Glutamatergic neuron (in vitro differentiated cells): ENCODE measurements around the gene DMAC1. TPM values are rescaled to one million over a fixed set of nuclear protein-coding genes. Genes with fewer than 3 reads are reported as not detected.

ENCODE experiments used
- DNase-seq: peaks from one replicate; pipeline ENCODE4 v3.0.0; 2022
- H3K27ac Mint-ChIP-seq: one replicate; pipeline ENCODE4 v1.8.0; 2020; ENCODE audit warnings: mild to moderate bottlenecking, mixed read lengths, inconsistent platforms; ENCODE audit not compliant: unreplicated experiment
- H3K27me3 Mint-ChIP-seq: one replicate; pipeline ENCODE4 v1.8.0; 2020; ENCODE audit warnings: mild to moderate bottlenecking, moderate library complexity, mixed read lengths, inconsistent platforms; ENCODE audit not compliant: unreplicated experiment
- H3K36me3 Mint-ChIP-seq: one replicate; pipeline ENCODE4 v1.8.0; 2020; ENCODE audit warnings: mild to moderate bottlenecking, mixed read lengths, inconsistent platforms; ENCODE audit not compliant: unreplicated experiment
- H3K4me1 Mint-ChIP-seq: one replicate; pipeline ENCODE4 v1.8.0; 2020; ENCODE audit warnings: mild to moderate bottlenecking, low read depth, mixed read lengths, inconsistent platforms; ENCODE audit not compliant: unreplicated experiment
- H3K4me3 Mint-ChIP-seq: one replicate; pipeline ENCODE4 v1.8.0; 2020; ENCODE audit warnings: mild to moderate bottlenecking, mixed read lengths, inconsistent platforms; ENCODE audit not compliant: unreplicated experiment
- H3K9me3 Mint-ChIP-seq: one replicate; pipeline ENCODE4 v1.8.0; 2020; ENCODE audit warnings: mild to moderate bottlenecking, moderate library complexity, mixed read lengths, inconsistent platforms; ENCODE audit not compliant: unreplicated experiment
- CTCF ChIP-seq: fragments of 200-600 bp; sonication (generic); IDR thresholded peaks from one replicate; pipeline ENCODE4 v1.5.0; 2021; ENCODE audit not compliant: partially characterized antibody, unreplicated experiment
- total RNA-seq: library from RNA; stranded (reverse); fragmentation: NEBNext Ultra II Directional; extraction: Animal tissue kit (Norgen Biotek cat#: 25700); gene quantifications from one replicate; pipeline ENCODE4 v1.2.1, GENCODE V29; 2021; ENCODE audit not compliant: unreplicated experiment

DMAC1 gene
- total RNA-seq, 1 donor from 2014 or later, result 22.2 TPM

- Mint-ChIP-seq H3K27me3 (no peaks in the 10 kb centered on the region), H3K4me1 (no peaks in the 10 kb centered on the region), H3K27ac (no peak overlapping the region), H3K9me3 (peaks cover 2% of the 10 kb centered on the region), H3K36me3 (no peaks in the 10 kb centered on the region), H3K4me3 (no peak overlapping the region)
- no peak for TF ChIP-seq CTCF
- no peak for DNase-seq
Observed at GRCh38 chr9:7819984-7820383, 20.4 kb upstream of the DMAC1 start.

- H3K4me1 Mint-ChIP-seq, result peaks cover 3% of the 10 kb centered on the region
- no peaks in the 10 kb centered on the region for H3K9me3 Mint-ChIP-seq
- H3K4me3 Mint-ChIP-seq, result no peak overlapping the region
- H3K27ac Mint-ChIP-seq, result no peak overlapping the region
- H3K27me3 Mint-ChIP-seq, result no peaks in the 10 kb centered on the region
- no peaks in the 10 kb centered on the region for H3K36me3 Mint-ChIP-seq
- no peak for TF ChIP-seq CTCF
- DNase-seq, result no peak
Observed at GRCh38 chr9:7816021-7816420, 16.4 kb upstream of the DMAC1 start.

GRCh38 chr9:7813030-7813429, 13.5 kb upstream of the DMAC1 start:
- Mint-ChIP-seq H3K27ac (no peak overlapping the region), H3K4me1 (peaks cover 3% of the 10 kb centered on the region), H3K9me3 (no peaks in the 10 kb centered on the region), H3K27me3 (peaks cover 3% of the 10 kb centered on the region), H3K36me3 (no peaks in the 10 kb centered on the region), H3K4me3 (no peak overlapping the region)
- TF ChIP-seq CTCF, result no peak
- DNase-seq, result no peak

GRCh38 chr9:7811677-7812076, 12.1 kb upstream of the DMAC1 start:
- H3K27ac Mint-ChIP-seq, result no peak overlapping the region

GRCh38 chr9:7802666-7803065, 3.1 kb upstream of the DMAC1 start:
- Mint-ChIP-seq H3K4me1 (peaks cover 4% of the 10 kb centered on the region), H3K4me3 (no peak overlapping the region), H3K9me3 (no peaks in the 10 kb centered on the region), H3K27ac (no peak overlapping the region), H3K36me3 (no peaks in the 10 kb centered on the region), H3K27me3 (no peaks in the 10 kb centered on the region)
- TF ChIP-seq CTCF, result no peak
- DNase-seq, result no peak

More at GRCh38 chr9:7811677-7812076, 12.1 kb upstream of the DMAC1 start:
- no peak for TF ChIP-seq CTCF
- DNase-seq, result no peak
- Mint-ChIP-seq H3K27me3 (peaks cover 3% of the 10 kb centered on the region), H3K4me3 (no peak overlapping the region), H3K36me3 (no peaks in the 10 kb centered on the region), H3K4me1 (peaks cover 3% of the 10 kb centered on the region), H3K9me3 (no peaks in the 10 kb centered on the region)
